Dedifferentiated amniotic fluid mesenchymal stem cell (primary cell): ENCODE measurements around the gene FNBP1.

ENCODE experiments used
- DNase-seq: peaks from one replicate; pipeline ENCODE4 v3.0.0-alpha.2; 2016; ENCODE audit errors: extremely low spot score

FNBP1 gene

DNA sequence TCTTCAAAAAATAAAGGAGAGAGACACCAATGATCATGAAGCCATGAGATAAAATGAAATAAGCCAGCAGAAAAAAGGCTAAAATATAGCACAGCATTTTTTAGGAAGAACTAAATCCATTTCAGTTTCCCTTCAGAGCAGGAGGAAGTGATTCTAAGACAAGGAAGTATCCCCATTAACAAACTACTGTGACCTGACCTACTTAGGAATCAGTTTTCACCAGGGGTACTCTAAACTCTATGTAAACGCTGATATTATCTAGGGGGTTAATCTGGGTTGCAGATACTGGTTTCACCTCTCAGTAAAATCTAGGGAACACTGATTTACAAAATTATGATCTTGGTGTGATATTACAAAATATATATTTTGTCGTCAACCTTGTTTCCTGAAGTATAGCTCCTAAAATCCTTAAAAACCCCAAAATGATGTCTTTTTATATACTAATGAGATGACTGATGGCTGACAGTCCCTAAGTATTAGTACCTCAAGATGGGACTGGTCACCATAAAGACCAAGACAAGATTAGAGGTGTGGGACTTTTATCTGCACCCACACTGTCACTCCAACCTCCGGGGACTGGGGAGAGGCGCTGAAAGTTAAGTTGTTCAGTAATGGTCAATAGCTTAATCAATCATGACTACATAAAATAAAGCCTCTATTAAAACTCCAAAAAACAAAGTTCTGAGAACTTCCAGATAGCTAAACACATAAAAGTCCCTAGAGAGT, 2.9 kb upstream of the FNBP1 start:
- DNase-seq = no peak

- peak; percentile 40 for DNase-seq
These were observed 950 bp upstream of the FNBP1 start for GRCh38 chr9:130043654-130044623.

GRCh38 chr9:130042406-130042884, 544 bp downstream of the FNBP1 start:
- no peak for DNase-seq

GRCh38 chr9:130041648-130042405, 1.2 kb downstream of the FNBP1 start:
- DNase-seq = no peak

DNA sequence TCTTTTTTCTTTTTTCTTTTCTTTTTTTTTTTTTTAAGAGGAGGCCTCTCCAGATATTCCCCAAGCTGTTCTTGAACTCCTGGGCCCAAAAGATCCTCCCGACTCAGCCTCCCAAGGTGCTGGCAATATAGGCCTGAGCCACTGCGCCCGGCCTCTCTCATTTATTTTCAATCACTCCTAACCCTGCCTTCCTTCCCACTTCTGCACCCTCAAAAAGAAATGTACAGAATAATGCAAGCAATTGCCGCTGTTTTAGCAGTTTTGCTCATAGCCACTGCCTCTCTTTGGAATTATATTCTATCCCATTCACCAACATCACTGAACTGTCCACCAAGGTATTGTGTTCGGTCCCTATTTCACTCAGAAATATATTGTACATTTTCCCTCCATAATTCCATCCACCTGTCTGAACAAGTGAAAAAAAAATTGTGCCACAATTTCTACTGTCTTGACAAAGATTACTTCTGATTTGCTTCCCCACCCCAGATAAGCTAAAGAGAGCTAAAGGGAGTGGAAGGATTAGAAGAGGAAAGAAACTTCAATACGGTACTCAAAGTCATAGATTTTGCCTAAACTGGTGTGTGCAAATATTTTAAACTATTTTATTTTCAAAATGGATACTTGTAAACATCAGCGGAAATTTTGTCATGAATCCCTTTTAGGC, 1.9 kb downstream of the FNBP1 start:
- DNase-seq = no peak

GRCh38 chr9:130039528-130040147, 3.4 kb downstream of the FNBP1 start:
- DNase-seq = no peak

GRCh38 chr9:130036099-130036498, 6.9 kb downstream of the FNBP1 start:
- DNase-seq = no peak

DNA sequence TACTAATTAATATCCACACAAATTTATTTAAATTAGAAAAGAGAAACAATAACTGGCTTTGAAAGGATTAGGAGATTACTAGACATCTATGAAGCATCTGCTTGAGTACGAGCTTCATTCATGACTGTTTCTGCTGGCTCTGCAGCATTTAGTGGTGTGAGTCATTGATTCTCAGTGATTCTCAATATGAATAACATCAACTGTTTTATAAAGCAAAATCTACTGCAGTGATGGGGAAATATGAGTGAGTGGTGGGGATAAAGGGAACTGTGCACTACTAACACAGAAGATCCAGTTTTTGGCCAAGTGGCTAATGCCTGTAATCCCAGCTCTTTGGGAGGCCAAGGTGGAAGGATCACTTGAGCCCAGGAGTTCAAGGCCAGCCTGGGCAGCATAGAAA, 8.4 kb downstream of the FNBP1 start:
- DNase-seq = peak; percentile 47

DNA sequence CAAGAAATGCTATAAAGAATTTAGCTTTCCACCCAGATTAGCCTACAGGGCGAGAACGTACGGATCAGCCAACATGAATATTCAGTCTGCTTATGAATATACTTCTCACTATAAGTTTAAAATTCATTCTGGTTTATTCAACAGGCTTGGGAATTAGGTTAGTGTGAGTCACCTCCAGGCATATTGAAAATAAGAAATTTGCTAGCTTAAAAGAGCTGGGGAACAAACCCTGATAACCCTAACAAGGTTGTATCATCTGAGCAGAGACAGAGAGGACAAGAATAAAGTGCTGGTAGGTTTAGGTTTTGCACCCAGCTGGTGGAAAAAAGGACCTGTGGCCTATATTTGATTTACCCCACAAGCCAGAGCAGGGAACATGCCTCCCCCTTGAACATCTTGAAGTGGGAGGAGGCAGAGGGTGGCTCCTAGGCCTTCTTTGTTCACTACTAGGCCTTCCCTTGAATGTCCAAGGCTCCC, 12.3 kb downstream of the FNBP1 start:
- DNase-seq = no peak

DNA sequence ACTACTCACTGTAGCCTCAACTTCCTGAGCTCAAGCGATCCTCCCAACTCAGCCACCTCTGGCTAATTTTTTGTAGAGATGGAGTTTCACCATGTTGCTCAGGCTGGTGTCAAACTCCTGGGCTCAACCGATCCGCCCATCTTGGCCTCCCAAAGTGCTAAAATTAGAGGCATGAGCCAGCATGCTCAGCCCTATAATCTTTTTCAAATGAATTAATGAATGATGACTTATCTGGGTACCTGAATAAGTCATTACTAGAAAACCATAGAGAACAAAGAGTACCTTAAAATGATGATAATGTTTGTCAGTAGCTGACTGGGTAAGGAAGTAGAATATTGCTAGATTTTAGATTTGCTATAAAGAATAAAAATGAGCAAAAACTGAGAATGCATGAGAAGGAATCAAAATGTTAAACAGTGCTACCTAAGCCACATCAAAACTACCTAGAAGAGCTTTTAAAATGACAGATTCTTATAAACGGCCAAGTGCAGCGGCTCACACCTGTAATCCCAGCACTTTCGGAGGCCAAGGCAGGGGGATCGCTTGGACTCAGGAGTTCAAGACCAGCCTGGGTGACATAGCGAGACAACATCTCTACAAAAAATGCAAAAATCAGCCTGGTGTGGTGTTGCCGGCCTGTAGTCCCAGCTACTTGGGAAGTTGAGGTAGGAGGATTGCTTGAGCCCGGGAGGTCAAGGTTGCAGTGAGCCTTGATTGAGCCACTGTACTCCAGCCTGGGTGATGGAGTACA, 13.6 kb downstream of the FNBP1 start:
- DNase-seq = no peak

- DNase-seq = no peak
These were observed 14.3 kb downstream of the FNBP1 start for GRCh38 chr9:130028493-130029222.

DNA sequence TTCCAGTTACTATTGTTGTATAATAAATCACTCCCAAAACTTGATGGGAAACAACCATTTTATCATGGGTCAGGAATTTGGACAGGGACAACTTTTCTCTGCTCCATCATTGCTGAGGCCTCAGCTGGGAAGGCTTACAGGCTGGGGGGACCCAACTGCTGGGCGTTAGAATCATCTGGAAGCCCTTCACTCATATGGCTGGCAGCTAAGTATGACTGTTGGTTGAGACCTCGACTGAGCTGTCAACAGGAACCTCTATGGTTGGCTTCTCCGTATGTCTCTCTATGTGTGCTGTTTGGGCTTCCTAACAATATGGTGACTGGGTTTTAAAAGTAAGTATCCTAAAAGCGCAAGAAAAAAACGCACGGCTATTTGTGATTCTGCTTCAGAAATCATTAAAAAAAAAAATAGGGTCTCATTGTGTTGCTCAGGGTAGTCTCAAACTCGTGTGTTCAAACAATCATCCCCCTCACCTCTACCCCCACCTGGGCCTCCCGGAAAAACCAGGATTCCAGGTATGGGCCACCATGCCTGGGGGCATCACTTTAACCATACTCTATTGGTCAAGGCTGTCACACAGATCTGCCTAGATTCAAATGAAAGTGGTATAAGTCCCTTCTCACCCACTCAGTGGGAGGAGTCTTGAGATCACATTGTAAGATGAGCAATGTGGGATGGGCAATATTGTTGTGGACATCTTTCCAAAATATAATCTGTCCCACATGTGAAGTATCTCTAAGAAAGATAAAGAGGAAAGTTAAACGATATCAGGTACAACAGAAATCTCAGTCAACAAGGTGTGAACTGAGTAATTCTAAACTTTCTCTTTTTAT, 15.2 kb downstream of the FNBP1 start:
- no peak for DNase-seq

GRCh38 chr9:130026583-130027340, 16.2 kb downstream of the FNBP1 start:
- DNase-seq = no peak

GRCh38 chr9:130024597-130024994, 18.4 kb downstream of the FNBP1 start:
- no peak for DNase-seq

GRCh38 chr9:130023994-130024596, 18.9 kb downstream of the FNBP1 start:
- DNase-seq = no peak

DNA sequence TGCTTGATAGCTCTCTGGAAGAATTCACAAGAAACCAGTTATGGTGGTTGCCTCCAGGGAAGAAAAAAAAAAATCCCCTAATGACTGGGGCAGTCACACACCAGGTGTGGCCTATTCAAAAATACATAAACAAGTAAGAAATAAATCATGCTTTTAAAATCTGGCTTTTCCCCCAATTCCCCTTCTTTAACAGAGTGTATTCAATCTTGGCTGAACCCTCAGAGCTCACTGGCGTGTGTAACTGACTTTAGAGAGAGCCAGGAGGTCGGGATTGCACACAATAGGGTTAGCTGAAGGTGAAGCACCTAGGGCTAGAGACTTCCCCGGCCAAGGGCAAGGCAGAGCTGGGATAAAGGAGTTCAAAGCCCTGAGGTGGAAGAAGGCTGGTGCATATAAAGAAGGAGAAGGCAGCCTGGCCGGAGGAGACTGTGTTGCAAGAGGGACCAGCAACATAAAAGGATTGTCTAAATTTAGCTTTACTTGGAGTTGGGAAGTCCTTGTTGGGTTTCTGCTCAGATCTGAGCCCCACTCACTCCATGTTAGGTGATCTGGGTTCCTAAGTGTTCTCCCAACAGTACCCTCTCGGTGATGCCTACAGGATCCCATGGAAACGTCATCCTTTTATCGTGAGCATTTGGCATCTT, 19.7 kb downstream of the FNBP1 start:
- DNase-seq = no peak
